Left forelimb (tissue), 1 donor: Measurements from ENCODE around the gene CCT5.
A peak's percentile ranks its signal among the peaks of the same experiment; 100 is the strongest.
"Not testable (repeated sequence)": the region's sequence is repeated elsewhere in the genome, so short reads cannot be mapped to it uniquely, and the experiment has no call there.

Source experiments
- DNase-seq: peaks from one replicate; pipeline ENCODE4 v3.0.0-alpha.2; 2018; ENCODE audit warnings: low spot score

Gene CCT5

GRCh38 chr5:10301842-10302610 lies 51.9 kb downstream of the CCT5 start:
- DNase-seq: no peak

DNA sequence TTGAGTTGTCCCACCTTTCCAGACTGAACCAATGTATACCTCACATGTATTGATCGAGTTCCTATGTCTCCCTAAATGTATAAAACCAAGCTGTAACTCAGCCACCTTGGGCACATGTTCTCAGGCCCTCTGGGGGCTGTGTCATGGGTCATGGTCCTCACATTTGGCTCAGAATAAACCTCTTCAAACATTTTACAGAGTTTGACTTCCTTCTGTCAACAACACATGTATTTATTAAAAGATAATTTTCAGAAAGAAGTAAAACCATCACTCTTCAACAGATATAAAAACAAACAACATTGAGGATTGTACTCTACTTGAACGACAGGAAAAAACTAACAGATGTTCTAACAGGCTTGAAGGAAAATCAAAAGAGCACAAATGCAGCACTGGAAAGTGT lies 53.1 kb downstream of the CCT5 start:
- no peak for DNase-seq

- DNase-seq: no peak
Observed at GRCh38 chr5:10303699-10304170, 53.7 kb downstream of the CCT5 start.

DNA sequence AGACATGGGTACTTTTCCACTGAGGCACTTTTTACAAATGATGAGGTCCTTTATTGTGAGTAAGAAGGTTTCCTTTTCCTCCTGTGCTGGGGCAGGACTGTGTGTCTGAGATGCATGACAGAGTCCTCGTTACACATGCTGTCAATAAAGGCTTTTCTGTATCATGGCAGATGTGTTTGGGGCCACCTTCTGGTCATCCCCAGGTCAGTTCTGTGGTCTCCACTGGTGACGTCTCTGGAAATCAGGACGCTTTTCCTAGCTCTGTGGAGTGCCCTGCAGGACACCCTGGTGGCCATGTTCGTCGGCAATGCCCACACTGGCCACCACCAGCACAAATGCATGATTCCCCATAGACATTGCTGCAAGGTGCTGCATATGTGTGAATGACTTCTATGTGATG lies 54.9 kb downstream of the CCT5 start:
- DNase-seq: no peak

DNA sequence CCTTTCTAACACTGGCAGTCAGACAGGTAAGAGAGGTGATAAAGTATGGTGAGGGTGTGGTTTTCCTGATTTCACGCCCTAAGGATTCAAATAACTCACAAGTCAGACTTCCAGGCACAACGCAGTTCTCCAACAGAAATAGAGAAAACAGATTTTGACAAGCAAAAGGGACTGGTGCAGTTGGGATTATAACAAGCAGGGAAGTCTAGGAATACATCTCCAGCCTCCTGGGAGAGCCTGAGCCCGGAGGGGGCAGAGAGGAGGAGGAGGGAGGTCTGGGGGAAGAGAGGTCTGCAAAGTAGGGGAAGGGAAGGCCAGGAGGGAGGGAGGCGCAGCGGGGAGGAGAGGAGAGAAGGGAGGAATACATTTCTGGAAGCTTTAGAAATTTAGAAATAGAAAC lies 56.0 kb downstream of the CCT5 start:
- no peak for DNase-seq

DNA sequence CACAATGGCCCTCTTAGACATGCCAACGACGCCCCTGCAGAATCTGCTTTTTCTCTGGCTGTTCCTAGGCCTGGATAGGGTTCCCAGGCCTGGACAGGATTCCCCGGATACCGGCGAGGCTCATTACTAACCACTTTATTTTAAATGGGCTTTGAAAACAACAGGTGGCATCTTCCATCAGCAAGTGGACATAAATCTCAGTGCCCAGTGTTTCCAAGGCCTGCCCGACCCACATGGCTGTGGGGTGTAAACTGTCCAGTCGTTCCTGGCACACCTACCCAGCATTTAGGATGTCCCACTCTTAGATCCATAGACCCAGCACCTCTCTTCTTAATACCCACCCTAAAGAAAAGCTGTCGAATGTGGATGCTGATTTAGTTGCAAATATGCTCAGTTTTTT lies 56.7 kb downstream of the CCT5 start:
- no peak for DNase-seq

DNA sequence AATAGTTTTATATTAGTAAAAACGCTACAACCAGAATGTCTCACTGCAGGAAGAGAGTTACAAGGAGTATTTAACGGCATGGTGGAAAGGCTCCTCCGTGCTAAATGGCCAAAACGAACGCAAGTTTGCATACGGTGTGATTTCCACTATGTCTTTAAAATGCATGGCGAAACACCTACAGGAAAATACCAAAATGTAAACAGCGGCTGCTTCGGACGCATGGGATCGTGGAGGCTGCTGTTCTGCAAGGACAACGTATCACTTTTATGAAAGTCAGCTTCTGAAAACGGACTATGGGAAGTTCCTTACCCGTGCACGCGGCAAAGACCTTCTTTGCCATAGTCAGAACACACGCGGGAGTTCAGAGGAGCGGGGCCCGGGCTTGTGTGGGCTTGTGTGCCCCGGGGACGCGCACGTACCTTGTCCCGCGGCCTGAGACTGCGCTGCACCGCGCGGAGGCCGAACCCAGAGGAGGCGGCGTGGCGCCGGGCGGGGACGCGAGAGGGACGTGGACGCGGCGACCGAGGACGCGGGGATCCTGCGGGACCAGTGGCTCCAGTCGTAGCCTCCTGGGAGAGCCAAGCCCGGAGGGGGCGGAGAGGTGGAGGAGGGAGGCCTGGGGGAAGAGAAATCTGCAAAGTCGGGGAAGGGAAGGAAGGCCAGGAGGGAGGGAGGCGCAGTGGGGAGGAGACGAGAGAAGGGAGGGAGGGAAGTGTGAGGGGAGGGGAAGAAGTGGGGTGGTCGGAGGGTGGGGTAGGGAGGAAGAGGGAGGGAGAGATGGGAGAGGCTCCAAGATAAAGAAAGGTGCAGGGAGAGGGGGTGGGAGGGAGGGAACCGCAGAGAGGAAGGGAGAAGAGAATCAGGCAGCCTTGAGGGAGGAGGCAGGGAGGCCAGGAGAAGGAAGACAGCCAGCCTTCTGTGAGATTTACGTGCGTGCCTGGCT lies 57.4 kb downstream of the CCT5 start, which contains the start of gene CMBL:
CMBL (minus strand) TSS at position 697 of the 943 bp plus-strand sequence. CDS start 17,140 bp downstream, outside the sequence.
- peak; percentile 75 for DNase-seq

GRCh38 chr5:10308844-10309243 lies 58.8 kb downstream of the CCT5 start:
- no peak for DNase-seq

DNA sequence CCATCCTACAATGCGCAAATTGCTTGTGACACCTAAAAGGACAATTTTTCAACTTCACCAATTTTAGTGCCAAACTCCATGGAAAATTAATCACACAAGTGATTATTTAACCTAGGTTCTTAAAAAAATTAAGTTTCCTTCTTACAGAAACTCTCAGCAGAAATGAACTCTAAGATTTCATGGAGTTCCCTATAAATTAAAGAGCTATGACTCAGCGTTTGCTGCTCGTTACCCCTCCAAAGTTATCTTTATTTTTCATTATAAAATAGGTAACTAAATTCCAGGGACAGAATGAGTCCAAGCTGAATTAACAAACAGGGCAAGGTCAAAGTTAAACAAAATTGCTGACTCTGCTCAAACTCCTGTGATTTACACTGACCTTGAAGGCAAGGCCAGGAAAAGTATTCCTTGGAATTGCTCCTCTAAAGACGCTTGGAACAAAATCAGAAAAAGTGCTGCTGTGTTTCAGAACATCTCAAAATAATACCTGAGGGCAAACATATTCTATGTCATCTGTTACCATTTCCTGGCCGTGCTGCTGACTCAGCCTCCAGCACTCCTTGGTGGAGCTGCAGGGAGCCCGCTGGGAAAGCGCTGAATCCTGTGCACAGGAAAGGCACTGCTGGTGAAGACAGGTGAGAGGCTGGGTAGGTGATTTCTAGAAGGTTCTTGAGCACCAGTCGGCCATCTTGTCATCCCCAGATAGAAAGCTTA lies 60.1 kb downstream of the CCT5 start:
- DNase-seq: no peak

GRCh38 chr5:10310835-10311570 lies 60.9 kb downstream of the CCT5 start:
- DNase-seq: not testable (repeated sequence)

GRCh38 chr5:10311595-10312425 lies 61.7 kb downstream of the CCT5 start:
- DNase-seq: no peak

GRCh38 chr5:10315201-10315600 lies 65.1 kb downstream of the CCT5 start:
- DNase-seq: no peak
